Ishikawa (cell line): ENCODE results near the gene WNT7A.
A peak's percentile ranks its signal among the peaks of the same experiment; 100 is the strongest.

Experiments
- CEBPB ChIP-seq: IDR thresholded peaks from 2 replicates; pipeline ENCODE4 v1.6.1; 2012
- CREB1 ChIP-seq: IDR thresholded peaks from 2 replicates; pipeline ENCODE4 v1.6.1; 2012; ENCODE audit warnings: low read depth
- EGR1 ChIP-seq: IDR thresholded peaks from 2 replicates; pipeline ENCODE4 v1.6.1; 2012
- EP300 ChIP-seq: IDR thresholded peaks from 2 replicates; pipeline ENCODE4 v1.6.1; 2012; ENCODE audit warnings: borderline replicate concordance
- FOXM1 ChIP-seq: IDR thresholded peaks from 2 replicates; pipeline ENCODE4 v1.6.1; 2012; ENCODE audit warnings: low read depth, borderline replicate concordance
- MAX ChIP-seq: IDR thresholded peaks from 2 replicates; pipeline ENCODE4 v1.6.1; 2012
- NFIC ChIP-seq: IDR thresholded peaks from 2 replicates; pipeline ENCODE4 v1.6.1; 2012
- RAD21 ChIP-seq: IDR thresholded peaks from 2 replicates; pipeline ENCODE4 v1.6.1; 2012; ENCODE audit warnings: low read depth
- REST ChIP-seq: IDR thresholded peaks from 2 replicates; pipeline ENCODE4 v1.6.1; 2012; ENCODE audit warnings: low read depth, mild to moderate bottlenecking
- TAF1 ChIP-seq: IDR thresholded peaks from 2 replicates; pipeline ENCODE4 v1.6.1; 2012; ENCODE audit warnings: low read depth, mild to moderate bottlenecking
- TCF12 ChIP-seq: IDR thresholded peaks from 2 replicates; pipeline ENCODE4 v1.6.1; 2012; ENCODE audit warnings: low read depth
- TEAD4 ChIP-seq: IDR thresholded peaks from 2 replicates; pipeline ENCODE4 v1.6.1; 2012
- USF1 ChIP-seq: IDR thresholded peaks from 2 replicates; pipeline ENCODE4 v1.6.1; 2012
- YY1 ChIP-seq: IDR thresholded peaks from 2 replicates; pipeline ENCODE4 v1.6.1; 2012; ENCODE audit warnings: low read depth
- ZBTB7A ChIP-seq: IDR thresholded peaks from 2 replicates; pipeline ENCODE4 v1.6.1; 2012; ENCODE audit warnings: low read depth

WNT7A gene

GRCh38 chr3:13781417-13781816, 98.5 kb downstream of the WNT7A start:
- TF ChIP-seq REST: no peak
- no peak for TF ChIP-seq TAF1

GRCh38 chr3:13780432-13781176, 99.3 kb downstream of the WNT7A start:
- TF ChIP-seq RAD21 (no peak), NFIC (no peak), MAX (no peak), TEAD4 (no peak), REST (peak; percentile 45; the same call in 1 of the 2 replicates)

- TF ChIP-seq TEAD4: no peak
These were observed 103.4 kb downstream of the WNT7A start for GRCh38 chr3:13776253-13777050.

- TF ChIP-seq REST (no peak), RAD21 (no peak), USF1 (no peak), CEBPB (no peak), EGR1 (no peak), ZBTB7A (no peak), EP300 (no peak), NFIC (no peak), YY1 (no peak), CREB1 (no peak), TAF1 (no peak), TEAD4 (no peak), TCF12 (no peak), MAX (no peak), FOXM1 (no peak)
These were observed 106.8 kb downstream of the WNT7A start for GRCh38 chr3:13772885-13773745.

- TF ChIP-seq TAF1 (no peak), CREB1 (no peak), ZBTB7A (no peak), FOXM1 (no peak), YY1 (no peak), NFIC (no peak), TCF12 (no peak), MAX (no peak), REST (no peak), EGR1 (no peak), USF1 (no peak), CEBPB (no peak), EP300 (no peak), RAD21 (no peak), TEAD4 (no peak)
These were observed 107.5 kb downstream of the WNT7A start for GRCh38 chr3:13772321-13772745.
